H1 (cell line): ENCODE measurements around the gene STIMATE. TPM values are rescaled to one million over a fixed set of nuclear protein-coding genes. Genes with fewer than 3 reads are reported as not detected.

ENCODE experiments used
- CHD7 ChIP-seq: fragments of 300-600 bp; sonication (generic); IDR thresholded peaks from 2 replicates; pipeline ENCODE4 v1.7.1; 2012; ENCODE audit warnings: low read length, moderate library complexity, mild to moderate bottlenecking, inconsistent platforms; ENCODE audit not compliant: insufficient replicate concordance
- EGR1 ChIP-seq: IDR thresholded peaks from 2 replicates; pipeline ENCODE4 v1.6.1; 2011; ENCODE audit warnings: low read depth, low read length, borderline replicate concordance
- KDM5A ChIP-seq: fragments of 200-600 bp; IDR thresholded peaks from 2 replicates; pipeline ENCODE4 v1.7.1; 2012; ENCODE audit warnings: mild to moderate bottlenecking, low read length, inconsistent platforms, mixed read lengths
- TAF7 ChIP-seq: optimal IDR thresholded peaks from 2 replicates; pipeline ENCODE3; 2011; ENCODE audit warnings: low read depth, mild to moderate bottlenecking, inconsistent platforms, low read length, moderate library complexity, borderline replicate concordance
- USF2 ChIP-seq: IDR thresholded peaks from 2 replicates; pipeline ENCODE4 v1.6.1; 2011; ENCODE audit warnings: low read length, improper control_type of control experiment
- polyA plus RNA-seq, 7 experiments: library from polyadenylated mRNA; depleted of rRNA in 3 of 7; stranded (reverse) in 5 of 7; unstranded in 2 of 7; fragments of >200 nt in 5 of 7; fragments of 200-250 nt in 2 of 7; gene quantifications; 1 replicate in 5 of 7; 2 replicates in 1 of 7; 4 replicates in 1 of 7; pipeline versions ENCODE4 v1.2.1 to v1.2.3, GENCODE V29; 2011 to 2013; ENCODE audit warnings: missing spikeins in 2 of 7, mixed read lengths in 2 of 7
- total RNA-seq: library from RNA; stranded (reverse); fragmentation: NEBNext Ultra II Directional; extraction: Animal tissue kit (Norgen Biotek cat#: 25700); gene quantifications from 2 replicates; pipeline ENCODE4 v1.2.1, GENCODE V29; 2021

Gene STIMATE
- total and polyA plus RNA-seq, 2 of the 8 experiments (the other 6 are each of a cell fraction or from before 2014, with no cell fraction given) = 17.5 to 22.1 TPM

- TF ChIP-seq CHD7 (no peak), KDM5A (no peak), TAF7 (no peak), EGR1 (no peak), USF2 (no peak)
Observed at GRCh38 chr3:52838561-52839267, 58.6 kb downstream of the STIMATE start (continued).
